Uterus (tissue), 2 donors: ENCODE results near the gene CERS4.

Source experiments
- POLR2A ChIP-seq, 2 donors: fragments of 450-650 bp; IDR thresholded peaks; one replicate each; pipeline ENCODE4 v1.6.1; 2016; ENCODE audit warnings: antibody characterized with exemption in 2 of 2, mild to moderate bottlenecking in 1 of 2, moderate library complexity in 1 of 2
- TF ChIP-seq, protein P1 (sequence below), 4 experiments: fragments of 200-600 bp in 2 of 4; fragments of 450-650 bp in 2 of 4; sonication (generic) in 2 of 4; IDR thresholded peaks; one replicate each; pipeline ENCODE4 v1.5.1; 2016 to 2019; ENCODE audit warnings: antibody characterized with exemption in 4 of 4, mild to moderate bottlenecking in 2 of 4, moderate library complexity in 1 of 4

DNA sequence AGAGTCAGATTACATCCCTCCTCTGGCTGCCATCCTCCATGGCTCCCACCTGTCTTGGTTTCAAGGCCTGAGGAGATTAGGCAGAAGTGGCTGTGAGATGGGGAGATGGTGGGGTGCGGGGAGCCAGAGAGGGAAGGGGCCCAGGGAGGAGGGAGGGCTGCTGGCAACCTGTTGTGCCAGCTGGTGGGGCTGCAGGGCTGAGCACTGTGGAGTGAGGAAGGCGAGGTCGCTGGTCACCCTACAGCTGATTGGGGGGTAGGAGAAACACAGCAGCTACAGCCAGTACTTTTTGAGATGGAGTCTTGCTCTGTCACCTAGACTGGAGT lies 50.7 kb downstream of the CERS4 start:
- no peak for TF ChIP-seq POLR2A (IDR thresholded peaks at IDR 0.05)
- TF ChIP-seq, protein P1, sequence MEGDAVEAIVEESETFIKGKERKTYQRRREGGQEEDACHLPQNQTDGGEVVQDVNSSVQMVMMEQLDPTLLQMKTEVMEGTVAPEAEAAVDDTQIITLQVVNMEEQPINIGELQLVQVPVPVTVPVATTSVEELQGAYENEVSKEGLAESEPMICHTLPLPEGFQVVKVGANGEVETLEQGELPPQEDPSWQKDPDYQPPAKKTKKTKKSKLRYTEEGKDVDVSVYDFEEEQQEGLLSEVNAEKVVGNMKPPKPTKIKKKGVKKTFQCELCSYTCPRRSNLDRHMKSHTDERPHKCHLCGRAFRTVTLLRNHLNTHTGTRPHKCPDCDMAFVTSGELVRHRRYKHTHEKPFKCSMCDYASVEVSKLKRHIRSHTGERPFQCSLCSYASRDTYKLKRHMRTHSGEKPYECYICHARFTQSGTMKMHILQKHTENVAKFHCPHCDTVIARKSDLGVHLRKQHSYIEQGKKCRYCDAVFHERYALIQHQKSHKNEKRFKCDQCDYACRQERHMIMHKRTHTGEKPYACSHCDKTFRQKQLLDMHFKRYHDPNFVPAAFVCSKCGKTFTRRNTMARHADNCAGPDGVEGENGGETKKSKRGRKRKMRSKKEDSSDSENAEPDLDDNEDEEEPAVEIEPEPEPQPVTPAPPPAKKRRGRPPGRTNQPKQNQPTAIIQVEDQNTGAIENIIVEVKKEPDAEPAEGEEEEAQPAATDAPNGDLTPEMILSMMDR (IDR thresholded peaks at IDR 0.05) = no peak
